HG03558 (cell line): Measurements from ENCODE around the gene SLC26A6.

Experiments
- ATAC-seq: cut with Tn5 transposase; IDR thresholded peaks from one replicate; pipeline ENCODE4 v1.9.1; 2021; ENCODE audit warnings: moderate number of reproducible peaks; ENCODE audit not compliant: unreplicated experiment; ENCODE audit errors: extremely low read depth

The SLC26A6 gene

GRCh38 chr3:48662145-48662752, 27.0 kb upstream of the SLC26A6 start:
- ATAC-seq, result no peak

- ATAC-seq, result no peak
Observed at GRCh38 chr3:48661501-48662144, 26.4 kb upstream of the SLC26A6 start.

- ATAC-seq, result no peak
Observed at GRCh38 chr3:48660800-48661400, 25.6 kb upstream of the SLC26A6 start.

- no peak for ATAC-seq
Observed at GRCh38 chr3:48656841-48657281, 21.6 kb upstream of the SLC26A6 start.

- ATAC-seq, result no peak
Observed at GRCh38 chr3:48656061-48656840, 21.0 kb upstream of the SLC26A6 start.

- no peak for ATAC-seq
Observed at GRCh38 chr3:48655606-48656005, 20.3 kb upstream of the SLC26A6 start.

GRCh38 chr3:48655063-48655462, 19.8 kb upstream of the SLC26A6 start:
- no peak for ATAC-seq

GRCh38 chr3:48652923-48653715, 17.9 kb upstream of the SLC26A6 start:
- ATAC-seq, result no peak

GRCh38 chr3:48651771-48652170, 16.5 kb upstream of the SLC26A6 start:
- ATAC-seq, result no peak

- no peak for ATAC-seq
Observed at GRCh38 chr3:48650723-48651122, 15.5 kb upstream of the SLC26A6 start.

- ATAC-seq, result no peak
Observed at GRCh38 chr3:48648188-48648850, 13.1 kb upstream of the SLC26A6 start.

GRCh38 chr3:48647714-48648113, 12.5 kb upstream of the SLC26A6 start:
- ATAC-seq, result no peak

- ATAC-seq, result no peak
Observed at GRCh38 chr3:48644898-48645760, 9.9 kb upstream of the SLC26A6 start.

- ATAC-seq, result no peak
Observed at GRCh38 chr3:48642605-48643004, 7.3 kb upstream of the SLC26A6 start.

- no peak for ATAC-seq
Observed at GRCh38 chr3:48641396-48641795, 6.1 kb upstream of the SLC26A6 start.

- ATAC-seq, result no peak
Observed at GRCh38 chr3:48639944-48640606, 4.8 kb upstream of the SLC26A6 start.

- ATAC-seq, result no peak
Observed at GRCh38 chr3:48637305-48637704, 2.0 kb upstream of the SLC26A6 start.

GRCh38 chr3:48636149-48636655, 941 bp upstream of the SLC26A6 start:
- no peak for ATAC-seq
